ENCODE measurements around the gene PDE4D.

PDE4D gene

GRCh38 chr5:59547731-59548130 lies 345.8 kb downstream of the PDE4D start:
- DNase-seq (ENCODE audit: low read depth), result no peak

GRCh38 chr5:59544573-59544972 lies 349.0 kb downstream of the PDE4D start:
- DNase-seq (ENCODE audit: low read depth), result no peak

- no peak for DNase-seq (ENCODE audit: low read depth)
Observed at GRCh38 chr5:59543821-59544442, 349.6 kb downstream of the PDE4D start.

- no peak for DNase-seq (ENCODE audit: low read depth)
Observed at GRCh38 chr5:59542851-59543820, 350.4 kb downstream of the PDE4D start.

- no peak for DNase-seq (ENCODE audit: low read depth)
Observed at GRCh38 chr5:59542306-59542705, 351.2 kb downstream of the PDE4D start.

- no peak for DNase-seq (ENCODE audit: low read depth)
Observed at GRCh38 chr5:59540366-59540765, 353.2 kb downstream of the PDE4D start.

- no peak for DNase-seq (ENCODE audit: low read depth)
Observed at GRCh38 chr5:59538750-59539121, 354.8 kb downstream of the PDE4D start.

- no peak for DNase-seq (ENCODE audit: low read depth)
Observed at GRCh38 chr5:59537961-59538749, 355.4 kb downstream of the PDE4D start.

- no peak for DNase-seq (ENCODE audit: low read depth)
Observed at GRCh38 chr5:59536875-59537274, 356.7 kb downstream of the PDE4D start.

- DNase-seq (ENCODE audit: low read depth), result no peak
Observed at GRCh38 chr5:59535561-59535960, 358.0 kb downstream of the PDE4D start.

GRCh38 chr5:59533730-59534108 lies 359.8 kb downstream of the PDE4D start:
- no peak for DNase-seq (ENCODE audit: low read depth)

GRCh38 chr5:59532979-59533729 lies 360.4 kb downstream of the PDE4D start:
- DNase-seq (ENCODE audit: low read depth), result no peak

- no peak for DNase-seq (ENCODE audit: low read depth)
Observed at GRCh38 chr5:59529239-59529638, 364.3 kb downstream of the PDE4D start.

- DNase-seq (ENCODE audit: low read depth), result no peak
Observed at GRCh38 chr5:59528202-59528862, 365.2 kb downstream of the PDE4D start.

- no peak for DNase-seq (ENCODE audit: low read depth)
Observed at GRCh38 chr5:59525957-59526356, 367.6 kb downstream of the PDE4D start.

GRCh38 chr5:59525311-59525710 lies 368.2 kb downstream of the PDE4D start:
- no peak for DNase-seq (ENCODE audit: low read depth)

GRCh38 chr5:59522201-59522831 lies 371.2 kb downstream of the PDE4D start:
- no peak for DNase-seq (ENCODE audit: low read depth)

GRCh38 chr5:59521476-59521875 lies 372.1 kb downstream of the PDE4D start:
- DNase-seq (ENCODE audit: low read depth), result no peak

GRCh38 chr5:59519338-59519737 lies 374.2 kb downstream of the PDE4D start:
- no peak for DNase-seq (ENCODE audit: low read depth)

GRCh38 chr5:59517926-59518585 lies 375.5 kb downstream of the PDE4D start:
- no peak for DNase-seq (ENCODE audit: low read depth)

All from activated T-helper 9 cell treated with anti-CD3 and anti-CD28 coated beads, Interleukin-2, amount 50 U/mL, for 16 hours (primary cell).